ENCODE data around the gene PLEKHA7.

PLEKHA7 gene

GRCh38 chr11:16785520-16786128, 228.6 kb downstream of the PLEKHA7 start:
- CTCF ChIA-PET: interaction anchor here (0.6 to 13.4 kb wide), 26 partner anchors 11 to 1458 kb away, joined by 3 to 196 read pairs (median 8); partner anchors contain the start of gene C11orf58

GRCh38 chr11:16784666-16785065, 229.5 kb downstream of the PLEKHA7 start:
- POLR2A ChIA-PET: no interaction called here
- H3K4me3 ChIP-seq (ENCODE audit: low read depth, low read length): no peak overlapping the region
- no peak for DNase-seq (ENCODE audit: low read depth, low spot score)
- CTCF ChIA-PET: interaction anchor here (0.9 to 13.4 kb wide), 22 partner anchors 10 to 310 kb away, joined by 3 to 196 read pairs (median 7); partner anchors contain the start of gene C11orf58
- TF ChIP-seq CTCF (IDR thresholded peaks at IDR 0.05; ENCODE audit: insufficient read depth, low read length, missing control alignments): no peak

More at GRCh38 chr11:16785520-16786128, 228.6 kb downstream of the PLEKHA7 start:
- no peak overlapping the region for H3K4me3 ChIP-seq (ENCODE audit: low read depth, low read length)
- no peak for DNase-seq (ENCODE audit: low read depth, low spot score)
- POLR2A ChIA-PET: no interaction called here
- TF ChIP-seq CTCF (IDR thresholded peaks at IDR 0.05; ENCODE audit: insufficient read depth, low read length, missing control alignments): peak; percentile 91

- ChIA-PET CTCF (interaction anchor here (0.9 to 13.4 kb wide), 18 partner anchors 10 to 310 kb away, joined by 3 to 196 read pairs (median 7); no protein-coding TSS in a partner anchor), POLR2A (no interaction called here)
- no peak for DNase-seq (ENCODE audit: low read depth, low spot score)
- no peak for TF ChIP-seq CTCF (IDR thresholded peaks at IDR 0.05; ENCODE audit: insufficient read depth, low read length, missing control alignments)
- H3K4me3 ChIP-seq (ENCODE audit: low read depth, low read length): no peak overlapping the region
Observed at GRCh38 chr11:16784097-16784496, 230.1 kb downstream of the PLEKHA7 start.

GRCh38 chr11:16783321-16783801, 230.9 kb downstream of the PLEKHA7 start:
- CTCF ChIA-PET: interaction anchor here (1.3 to 13.4 kb wide), 12 partner anchors 9 to 281 kb away, joined by 3 to 196 read pairs (median 12); no protein-coding TSS in a partner anchor
- POLR2A ChIA-PET: no interaction called here
- DNase-seq (ENCODE audit: low read depth, low spot score): no peak
- no peak for TF ChIP-seq CTCF (IDR thresholded peaks at IDR 0.05; ENCODE audit: insufficient read depth, low read length, missing control alignments)
- no peak overlapping the region for H3K4me3 ChIP-seq (ENCODE audit: low read depth, low read length)

- DNase-seq (ENCODE audit: low read depth, low spot score): no peak
- TF ChIP-seq CTCF (IDR thresholded peaks at IDR 0.05; ENCODE audit: insufficient read depth, low read length, missing control alignments): no peak
- H3K4me3 ChIP-seq (ENCODE audit: low read depth, low read length): no peak overlapping the region
- POLR2A ChIA-PET: no interaction called here
- CTCF ChIA-PET: interaction anchor here (5.7 to 13.4 kb wide), 3 partner anchors 8 to 282 kb away, joined by 63 to 196 read pairs (median 114); no protein-coding TSS in a partner anchor
Observed at GRCh38 chr11:16781936-16782919, 232.0 kb downstream of the PLEKHA7 start.
